Peyer's patch (tissue), 4 donors: ENCODE results near the gene LYST.

ENCODE experiments used
- CTCF ChIP-seq, 6 experiments: fragments of 450-650 bp in 4 of 6; fragments of 200-600 bp in 2 of 6; sonication (generic) in 1 of 6; IDR thresholded peaks; one replicate each; pipeline ENCODE4 v1.5.1; 2017 to 2019; ENCODE audit warnings: antibody characterized with exemption in 6 of 6, mild to moderate bottlenecking in 3 of 6, moderate library complexity in 1 of 6
- POLR2A ChIP-seq, 2 donors: fragments of 450-650 bp; IDR thresholded peaks; one replicate each; pipeline ENCODE4 v1.5.1; 2017; ENCODE audit warnings: antibody characterized with exemption in 2 of 2, mild to moderate bottlenecking in 2 of 2, moderate library complexity in 2 of 2

DNA sequence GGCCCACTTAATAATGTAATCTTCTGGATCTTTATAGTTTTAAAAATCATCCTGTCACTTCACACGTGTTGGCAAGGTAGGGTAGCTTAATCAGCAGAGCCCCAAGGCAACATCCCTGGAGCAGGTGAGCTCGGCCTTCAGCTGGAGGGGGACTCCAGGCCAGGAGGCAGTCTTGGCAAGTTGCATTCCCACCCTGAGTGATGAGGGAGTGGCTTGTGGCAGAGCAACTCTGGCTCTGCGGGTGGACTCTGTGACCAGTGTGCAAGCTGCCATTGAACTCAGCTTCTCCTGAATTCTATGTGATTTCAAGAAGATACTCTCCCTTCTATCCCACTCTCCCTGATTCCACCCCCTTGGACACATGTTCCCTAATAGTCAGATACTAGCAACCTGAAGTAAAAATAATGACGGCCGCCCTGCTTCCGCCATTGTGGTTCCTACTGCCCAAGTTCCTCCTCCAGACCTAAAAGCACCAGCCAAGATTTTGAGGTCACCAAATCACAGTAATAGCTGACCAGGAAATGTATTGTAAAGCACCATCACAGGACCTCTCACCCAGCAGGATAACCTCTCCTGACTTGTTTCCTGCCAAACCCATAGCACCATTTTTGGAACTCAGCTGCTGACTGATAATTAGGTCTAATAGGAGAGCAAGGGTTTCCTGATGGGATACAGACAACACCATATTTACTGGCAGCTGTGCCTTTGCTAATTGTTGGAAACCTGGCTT, 11.5 kb upstream of the LYST start:
- TF ChIP-seq CTCF (IDR thresholded peaks at IDR 0.05) (no peak), POLR2A (IDR thresholded peaks at IDR 0.05) (no peak)
